ENCODE data around the gene MTPN.

GRCh38 chr7:135975166-135975565, 2.0 kb downstream of the MTPN start:
- TF ChIP-seq, protein P1, sequence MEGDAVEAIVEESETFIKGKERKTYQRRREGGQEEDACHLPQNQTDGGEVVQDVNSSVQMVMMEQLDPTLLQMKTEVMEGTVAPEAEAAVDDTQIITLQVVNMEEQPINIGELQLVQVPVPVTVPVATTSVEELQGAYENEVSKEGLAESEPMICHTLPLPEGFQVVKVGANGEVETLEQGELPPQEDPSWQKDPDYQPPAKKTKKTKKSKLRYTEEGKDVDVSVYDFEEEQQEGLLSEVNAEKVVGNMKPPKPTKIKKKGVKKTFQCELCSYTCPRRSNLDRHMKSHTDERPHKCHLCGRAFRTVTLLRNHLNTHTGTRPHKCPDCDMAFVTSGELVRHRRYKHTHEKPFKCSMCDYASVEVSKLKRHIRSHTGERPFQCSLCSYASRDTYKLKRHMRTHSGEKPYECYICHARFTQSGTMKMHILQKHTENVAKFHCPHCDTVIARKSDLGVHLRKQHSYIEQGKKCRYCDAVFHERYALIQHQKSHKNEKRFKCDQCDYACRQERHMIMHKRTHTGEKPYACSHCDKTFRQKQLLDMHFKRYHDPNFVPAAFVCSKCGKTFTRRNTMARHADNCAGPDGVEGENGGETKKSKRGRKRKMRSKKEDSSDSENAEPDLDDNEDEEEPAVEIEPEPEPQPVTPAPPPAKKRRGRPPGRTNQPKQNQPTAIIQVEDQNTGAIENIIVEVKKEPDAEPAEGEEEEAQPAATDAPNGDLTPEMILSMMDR (IDR thresholded peaks at IDR 0.05) = no peak
- no peak for TF ChIP-seq EP300 (IDR thresholded peaks at IDR 0.05)
